Measurements from ENCODE around the gene SLC45A1. TPM values are rescaled to one million over a fixed set of nuclear protein-coding genes. Genes with fewer than 3 reads are reported as not detected.

SLC45A1 gene
- total and polyA plus RNA-seq, 2 experiments from 2014 or later = 0.34 to 0.42 TPM

- H3K4me1 ChIP-seq (ENCODE audit: low read depth) = no peaks in the 10 kb centered on the region
- H3K36me3 ChIP-seq = no peaks in the 10 kb centered on the region
- no peak overlapping the region for H3K4me3 ChIP-seq
- no peak for DNase-seq (ENCODE audit: low read depth in 1 of 2, low spot score in 1 of 2)
- H3K27ac ChIP-seq = no peak overlapping the region
- TF ChIP-seq, protein P1, sequence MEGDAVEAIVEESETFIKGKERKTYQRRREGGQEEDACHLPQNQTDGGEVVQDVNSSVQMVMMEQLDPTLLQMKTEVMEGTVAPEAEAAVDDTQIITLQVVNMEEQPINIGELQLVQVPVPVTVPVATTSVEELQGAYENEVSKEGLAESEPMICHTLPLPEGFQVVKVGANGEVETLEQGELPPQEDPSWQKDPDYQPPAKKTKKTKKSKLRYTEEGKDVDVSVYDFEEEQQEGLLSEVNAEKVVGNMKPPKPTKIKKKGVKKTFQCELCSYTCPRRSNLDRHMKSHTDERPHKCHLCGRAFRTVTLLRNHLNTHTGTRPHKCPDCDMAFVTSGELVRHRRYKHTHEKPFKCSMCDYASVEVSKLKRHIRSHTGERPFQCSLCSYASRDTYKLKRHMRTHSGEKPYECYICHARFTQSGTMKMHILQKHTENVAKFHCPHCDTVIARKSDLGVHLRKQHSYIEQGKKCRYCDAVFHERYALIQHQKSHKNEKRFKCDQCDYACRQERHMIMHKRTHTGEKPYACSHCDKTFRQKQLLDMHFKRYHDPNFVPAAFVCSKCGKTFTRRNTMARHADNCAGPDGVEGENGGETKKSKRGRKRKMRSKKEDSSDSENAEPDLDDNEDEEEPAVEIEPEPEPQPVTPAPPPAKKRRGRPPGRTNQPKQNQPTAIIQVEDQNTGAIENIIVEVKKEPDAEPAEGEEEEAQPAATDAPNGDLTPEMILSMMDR (IDR thresholded peaks at IDR 0.05; ENCODE audit: low read depth, low read length) = no peak
- no peaks in the 10 kb centered on the region for H3K9me3 ChIP-seq (ENCODE audit: low read depth)
- H3K27me3 ChIP-seq = no peaks in the 10 kb centered on the region
These were observed 20.8 kb downstream of the SLC45A1 start for GRCh38 chr1:8338526-8339202.

GRCh38 chr1:8339203-8339600 is 21.3 kb downstream of the SLC45A1 start:
- Histone ChIP-seq H3K36me3 (no peaks in the 10 kb centered on the region), H3K4me3 (no peak overlapping the region), H3K27ac (no peak overlapping the region), H3K4me1 (ENCODE audit: low read depth) (no peaks in the 10 kb centered on the region), H3K27me3 (no peaks in the 10 kb centered on the region), H3K9me3 (ENCODE audit: low read depth) (no peaks in the 10 kb centered on the region)
- TF ChIP-seq, protein P1 (IDR thresholded peaks at IDR 0.05; ENCODE audit: low read depth, low read length) = no peak
- no peak for DNase-seq (ENCODE audit: low read depth in 1 of 2, low spot score in 1 of 2)

DNA sequence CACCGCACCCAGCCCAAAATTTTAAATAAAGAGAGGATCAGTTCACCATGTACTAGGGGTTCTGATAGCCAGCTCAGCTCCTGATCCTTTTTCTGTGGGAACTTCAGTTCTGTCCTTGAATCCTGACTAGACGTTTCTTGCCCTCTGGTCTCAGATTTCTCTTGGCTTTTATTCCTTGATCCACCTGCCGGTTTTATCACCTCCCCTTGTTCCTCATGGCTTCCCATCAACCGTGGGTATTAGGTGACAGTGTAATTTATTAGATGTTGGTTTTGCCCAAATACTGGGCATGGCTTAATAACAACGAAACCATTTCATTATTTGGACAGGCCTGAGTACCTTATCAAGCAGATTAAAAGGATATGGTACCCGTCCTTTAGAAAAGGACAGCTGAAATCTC is 22.5 kb downstream of the SLC45A1 start:
- H3K4me3 ChIP-seq = no peak overlapping the region
- TF ChIP-seq, protein P1 (IDR thresholded peaks at IDR 0.05; ENCODE audit: low read depth, low read length) = no peak
- no peak overlapping the region for H3K27ac ChIP-seq
- H3K9me3 ChIP-seq (ENCODE audit: low read depth) = no peaks in the 10 kb centered on the region
- H3K27me3 ChIP-seq = no peaks in the 10 kb centered on the region
- H3K4me1 ChIP-seq (ENCODE audit: low read depth) = no peaks in the 10 kb centered on the region
- H3K36me3 ChIP-seq = no peaks in the 10 kb centered on the region
- no peak for DNase-seq (ENCODE audit: low read depth in 1 of 2, low spot score in 1 of 2)

GRCh38 chr1:8342325-8342724 is 24.4 kb downstream of the SLC45A1 start:
- no peaks in the 10 kb centered on the region for H3K36me3 ChIP-seq
- TF ChIP-seq, protein P1 (IDR thresholded peaks at IDR 0.05; ENCODE audit: low read depth, low read length) = no peak
- H3K9me3 ChIP-seq (ENCODE audit: low read depth) = no peaks in the 10 kb centered on the region
- H3K4me3 ChIP-seq = no peak overlapping the region
- H3K4me1 ChIP-seq (ENCODE audit: low read depth) = no peaks in the 10 kb centered on the region
- H3K27me3 ChIP-seq = no peaks in the 10 kb centered on the region
- no peak overlapping the region for H3K27ac ChIP-seq
- DNase-seq (ENCODE audit: low read depth in 1 of 2, low spot score in 1 of 2) = peak in 1 of 2 donors; percentile 35

DNA sequence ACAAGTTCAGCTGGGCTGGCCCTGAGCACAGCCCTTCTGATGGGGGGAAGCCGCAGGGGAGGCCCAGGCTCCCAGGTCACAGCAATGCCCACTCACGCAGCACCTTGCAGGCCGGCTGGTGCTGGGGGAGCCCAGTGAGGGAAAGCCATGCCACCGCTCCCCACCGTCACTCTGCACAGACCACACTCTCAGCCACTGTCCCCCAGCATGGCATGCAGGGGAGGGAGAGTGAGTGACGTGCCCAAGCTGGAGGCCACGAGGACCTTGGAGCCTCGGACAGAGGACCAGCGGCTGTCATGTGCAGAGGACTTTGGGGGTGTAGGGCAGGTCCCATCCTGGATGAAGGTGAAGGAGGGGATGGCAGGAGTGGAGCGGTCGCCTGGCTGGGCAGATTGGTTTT is 25.1 kb downstream of the SLC45A1 start:
- Histone ChIP-seq H3K27ac (no peak overlapping the region), H3K36me3 (no peaks in the 10 kb centered on the region), H3K4me1 (ENCODE audit: low read depth) (no peaks in the 10 kb centered on the region), H3K4me3 (no peak overlapping the region), H3K27me3 (no peaks in the 10 kb centered on the region), H3K9me3 (ENCODE audit: low read depth) (no peaks in the 10 kb centered on the region)
- TF ChIP-seq, protein P1 (IDR thresholded peaks at IDR 0.05; ENCODE audit: low read depth, low read length) = no peak
- DNase-seq (ENCODE audit: low read depth in 1 of 2, low spot score in 1 of 2) = no peak

Measured in cardiac muscle cell (in vitro differentiated cells and primary cell).